ENCODE results near the gene SHB.

SHB gene

DNA sequence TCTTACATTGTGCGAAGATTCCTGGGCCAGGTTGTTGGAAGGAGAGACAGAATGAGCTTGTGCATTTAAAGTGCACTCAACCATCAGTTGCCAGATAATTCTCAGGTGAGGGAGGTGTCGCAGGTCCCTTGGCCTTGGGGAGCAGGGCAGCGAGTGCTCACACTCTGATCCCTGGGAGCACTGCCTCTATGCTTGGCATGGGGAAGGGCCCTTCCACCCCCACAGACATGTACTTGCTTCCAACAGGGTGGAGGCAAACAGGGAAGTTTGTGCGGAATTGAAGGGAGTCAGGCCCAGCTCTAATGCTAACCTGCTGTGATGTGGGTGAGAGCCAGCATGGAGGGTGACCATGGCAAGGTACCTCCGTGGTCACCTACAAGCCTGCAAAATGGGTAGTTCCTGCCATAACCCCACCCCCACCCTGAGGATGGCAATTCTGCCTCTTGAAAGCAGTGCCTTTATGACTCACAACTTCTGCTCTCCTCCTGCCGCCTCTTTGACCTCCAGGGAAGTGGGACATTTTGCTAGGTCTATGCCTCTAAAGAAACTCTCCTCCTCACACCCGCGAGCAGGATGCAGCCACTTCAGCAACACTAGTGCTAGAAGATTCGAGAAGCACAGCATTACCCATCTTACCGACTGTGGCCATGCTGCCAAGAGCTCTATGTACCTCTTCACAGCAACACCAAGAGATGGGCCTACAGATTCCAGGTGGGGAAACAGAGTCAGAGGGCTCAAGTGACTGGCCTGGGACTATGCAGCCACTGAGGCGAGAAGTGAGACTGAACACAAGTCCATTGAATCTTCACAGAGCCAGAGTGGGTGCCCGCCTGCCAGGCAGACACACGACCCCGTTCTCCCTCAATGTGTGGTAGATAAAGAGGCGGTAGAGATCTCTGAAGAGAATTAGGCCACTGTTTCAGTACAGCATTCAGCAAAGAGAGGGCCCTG is 143.0 kb downstream of the SHB start:
- no peak overlapping the region for H3K4me3 Mint-ChIP-seq
- no peaks in the 10 kb centered on the region for H3K36me3 Mint-ChIP-seq
- no peaks in the 10 kb centered on the region for H3K27me3 Mint-ChIP-seq
- no peak overlapping the region for H3K27ac Mint-ChIP-seq
- H3K4me1 Mint-ChIP-seq (ENCODE audit: low read depth): no peaks in the 10 kb centered on the region
- no peaks in the 10 kb centered on the region for H3K9me3 Mint-ChIP-seq (ENCODE audit: low read depth)

- no peaks in the 10 kb centered on the region for H3K4me1 Mint-ChIP-seq (ENCODE audit: low read depth)
- no peaks in the 10 kb centered on the region for H3K9me3 Mint-ChIP-seq (ENCODE audit: low read depth)
- no peaks in the 10 kb centered on the region for H3K36me3 Mint-ChIP-seq
- no peaks in the 10 kb centered on the region for H3K27me3 Mint-ChIP-seq
- no peak overlapping the region for H3K4me3 Mint-ChIP-seq
- no peak overlapping the region for H3K27ac Mint-ChIP-seq
Observed at GRCh38 chr9:37925006-37925405, 144.0 kb downstream of the SHB start.

DNA sequence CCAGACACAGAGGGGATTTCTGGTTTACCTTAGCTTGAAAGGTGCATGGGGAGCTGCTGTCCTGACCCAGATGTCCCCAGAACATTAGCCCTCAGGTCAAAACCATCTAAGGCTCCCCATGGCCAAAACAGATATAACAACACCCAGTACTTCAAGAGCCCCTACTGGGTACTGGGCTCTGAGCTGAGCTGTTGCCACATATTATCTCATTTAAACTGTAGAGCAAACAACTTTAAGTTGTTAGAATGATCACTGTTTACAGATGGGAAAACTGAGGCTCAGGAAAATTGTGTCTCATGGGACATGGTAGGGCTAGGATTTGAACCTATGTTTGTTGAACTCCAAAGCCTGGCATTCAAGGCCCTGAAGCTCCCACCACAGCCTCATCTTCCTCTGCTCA is 144.5 kb downstream of the SHB start:
- Mint-ChIP-seq H3K27me3 (no peaks in the 10 kb centered on the region), H3K36me3 (no peaks in the 10 kb centered on the region)

DNA sequence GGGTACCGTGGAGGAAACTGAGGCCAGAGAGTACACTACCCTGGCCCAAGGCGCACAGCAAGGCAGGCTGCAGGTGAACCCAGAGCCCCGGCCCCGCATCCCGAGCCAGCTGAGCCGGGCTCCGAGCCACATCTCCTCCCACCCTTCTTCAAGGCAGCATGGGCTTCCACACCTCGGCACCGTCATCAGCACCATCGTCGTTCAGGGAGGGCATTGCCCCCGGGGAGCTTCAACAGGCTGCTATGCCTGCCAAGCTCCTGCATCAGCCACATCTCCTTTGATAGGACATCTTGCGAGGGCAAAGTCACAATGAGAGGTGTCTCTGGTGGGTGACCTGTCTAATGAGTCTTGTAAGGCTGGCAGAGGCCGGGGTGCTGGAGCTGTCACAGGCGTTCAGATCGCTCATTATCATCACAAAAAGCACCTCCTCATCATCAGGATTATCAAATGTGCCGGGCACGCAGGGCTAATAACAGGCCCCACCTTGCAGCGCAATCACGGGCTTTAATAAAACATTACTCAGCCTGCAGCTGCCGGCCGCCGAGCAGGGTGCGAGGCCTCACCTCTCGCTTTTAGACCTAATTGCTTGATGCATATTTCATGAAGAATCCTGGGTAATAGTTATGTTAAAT is 145.1 kb downstream of the SHB start:
- H3K4me1 Mint-ChIP-seq (ENCODE audit: low read depth): no peaks in the 10 kb centered on the region

More for the DNA sequence above, 144.5 kb downstream of the SHB start:
- Mint-ChIP-seq H3K27ac (no peak overlapping the region), H3K4me1 (ENCODE audit: low read depth) (no peaks in the 10 kb centered on the region), H3K9me3 (ENCODE audit: low read depth) (no peaks in the 10 kb centered on the region), H3K4me3 (no peak overlapping the region)

GRCh38 chr9:37923118-37923795 is 145.8 kb downstream of the SHB start:
- Mint-ChIP-seq H3K27ac (no peak overlapping the region), H3K4me1 (ENCODE audit: low read depth) (no peaks in the 10 kb centered on the region), H3K9me3 (ENCODE audit: low read depth) (no peaks in the 10 kb centered on the region), H3K27me3 (no peaks in the 10 kb centered on the region), H3K36me3 (no peaks in the 10 kb centered on the region), H3K4me3 (no peak overlapping the region)

More for the DNA sequence above, 145.1 kb downstream of the SHB start:
- no peak overlapping the region for H3K27ac Mint-ChIP-seq
- H3K9me3 Mint-ChIP-seq (ENCODE audit: low read depth): no peaks in the 10 kb centered on the region
- H3K27me3 Mint-ChIP-seq: no peaks in the 10 kb centered on the region
- H3K36me3 Mint-ChIP-seq: no peaks in the 10 kb centered on the region
- H3K4me3 Mint-ChIP-seq: no peak overlapping the region

- Mint-ChIP-seq H3K36me3 (no peaks in the 10 kb centered on the region), H3K9me3 (ENCODE audit: low read depth) (no peaks in the 10 kb centered on the region), H3K27me3 (no peaks in the 10 kb centered on the region), H3K27ac (no peak overlapping the region), H3K4me1 (ENCODE audit: low read depth) (no peaks in the 10 kb centered on the region), H3K4me3 (no peak overlapping the region)
Observed at GRCh38 chr9:37922363-37923117, 146.5 kb downstream of the SHB start.

- Mint-ChIP-seq H3K9me3 (ENCODE audit: low read depth) (no peaks in the 10 kb centered on the region), H3K36me3 (no peaks in the 10 kb centered on the region), H3K4me1 (ENCODE audit: low read depth) (no peaks in the 10 kb centered on the region), H3K27ac (no peak overlapping the region), H3K27me3 (no peaks in the 10 kb centered on the region), H3K4me3 (no peak overlapping the region)
Observed at GRCh38 chr9:37921546-37922300, 147.3 kb downstream of the SHB start.

DNA sequence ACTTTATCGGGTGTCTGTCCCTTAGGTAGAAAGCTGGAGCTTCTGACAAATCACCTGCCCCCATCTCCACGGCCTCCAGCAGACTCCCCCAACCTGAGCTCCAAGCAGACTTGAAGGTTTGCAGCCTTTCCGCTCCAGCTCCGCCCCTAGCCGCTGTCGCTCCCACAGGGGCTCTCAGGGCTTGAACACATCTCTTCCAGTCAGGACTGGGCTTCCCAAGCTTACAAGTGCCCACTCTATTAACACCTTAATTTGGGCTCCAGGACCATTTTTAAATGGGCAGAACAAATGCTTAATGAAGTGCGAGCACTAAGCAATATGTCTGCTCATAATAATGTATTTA is 147.9 kb downstream of the SHB start:
- H3K27ac Mint-ChIP-seq: no peak overlapping the region
- H3K4me1 Mint-ChIP-seq (ENCODE audit: low read depth): no peaks in the 10 kb centered on the region
- H3K27me3 Mint-ChIP-seq: no peaks in the 10 kb centered on the region
- no peaks in the 10 kb centered on the region for H3K36me3 Mint-ChIP-seq
- H3K9me3 Mint-ChIP-seq (ENCODE audit: low read depth): no peaks in the 10 kb centered on the region
- no peak overlapping the region for H3K4me3 Mint-ChIP-seq

GRCh38 chr9:37920471-37921167 is 148.4 kb downstream of the SHB start:
- H3K4me1 Mint-ChIP-seq (ENCODE audit: low read depth): no peaks in the 10 kb centered on the region
- H3K4me3 Mint-ChIP-seq: no peak overlapping the region
- H3K36me3 Mint-ChIP-seq: no peaks in the 10 kb centered on the region
- H3K27me3 Mint-ChIP-seq: no peaks in the 10 kb centered on the region
- no peak overlapping the region for H3K27ac Mint-ChIP-seq
- H3K9me3 Mint-ChIP-seq (ENCODE audit: low read depth): no peaks in the 10 kb centered on the region

- Mint-ChIP-seq H3K27me3 (no peaks in the 10 kb centered on the region), H3K27ac (no peak overlapping the region), H3K9me3 (ENCODE audit: low read depth) (no peaks in the 10 kb centered on the region), H3K4me1 (ENCODE audit: low read depth) (no peaks in the 10 kb centered on the region), H3K36me3 (no peaks in the 10 kb centered on the region), H3K4me3 (no peak overlapping the region)
Observed at GRCh38 chr9:37919956-37920335, 149.1 kb downstream of the SHB start.

DNA sequence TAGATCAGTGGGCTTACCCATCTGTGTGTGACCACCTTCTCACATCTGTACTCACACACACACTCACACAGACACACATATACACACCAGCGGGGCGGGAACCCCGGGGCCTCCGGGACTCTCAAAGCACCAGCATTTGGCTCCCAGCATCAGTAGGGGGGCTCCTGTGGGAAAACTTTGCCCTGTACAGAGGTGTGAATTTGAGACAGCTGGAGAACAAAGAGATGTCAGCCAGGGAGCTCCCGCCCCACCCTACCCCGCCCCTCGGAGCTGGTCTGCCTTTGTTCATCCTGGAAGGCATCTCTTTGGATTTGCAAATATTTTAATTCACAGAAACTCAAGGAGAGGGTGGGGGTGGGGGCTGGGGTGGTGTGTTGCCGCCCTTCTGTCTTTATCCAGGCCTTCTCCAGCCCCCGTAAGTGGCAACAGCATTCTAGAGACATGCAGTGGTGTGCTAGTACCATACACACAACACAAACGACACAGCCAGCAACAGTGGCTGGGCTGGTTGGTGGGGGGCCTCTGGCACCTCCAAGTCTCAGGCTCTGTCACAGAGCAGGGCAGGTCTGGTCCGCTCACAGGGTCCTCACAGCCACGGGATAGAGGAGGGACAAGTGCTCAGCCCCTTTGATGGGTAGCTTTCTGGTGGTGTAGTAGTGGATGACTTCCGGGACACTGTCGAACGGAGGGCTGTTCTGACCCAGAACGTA is 149.6 kb downstream of the SHB start:
- no peak overlapping the region for H3K27ac Mint-ChIP-seq
- H3K36me3 Mint-ChIP-seq: no peaks in the 10 kb centered on the region
- no peaks in the 10 kb centered on the region for H3K9me3 Mint-ChIP-seq (ENCODE audit: low read depth)
- no peaks in the 10 kb centered on the region for H3K4me1 Mint-ChIP-seq (ENCODE audit: low read depth)
- no peak overlapping the region for H3K4me3 Mint-ChIP-seq
- H3K27me3 Mint-ChIP-seq: no peaks in the 10 kb centered on the region

GRCh38 chr9:37918665-37919170 is 150.3 kb downstream of the SHB start:
- H3K27ac Mint-ChIP-seq: no peak overlapping the region
- no peaks in the 10 kb centered on the region for H3K9me3 Mint-ChIP-seq (ENCODE audit: low read depth)
- no peak overlapping the region for H3K4me3 Mint-ChIP-seq
- H3K27me3 Mint-ChIP-seq: no peaks in the 10 kb centered on the region
- no peaks in the 10 kb centered on the region for H3K36me3 Mint-ChIP-seq
- no peaks in the 10 kb centered on the region for H3K4me1 Mint-ChIP-seq (ENCODE audit: low read depth)
